Stimulated activated CD8-positive, alpha-beta memory T cell treated with anti-CD3 and anti-CD28 coated beads, Interleukin-12 subunit alpha, Interleukin-12 subunit beta, amount 100 ng/mL, for 24 hours (primary cell): Measurements from ENCODE around the gene RAB11A.

Experiments used
- DNase-seq: peaks from one replicate; pipeline ENCODE4 v3.0.0-alpha.2; 2020; ENCODE audit errors: extremely low read depth

Gene RAB11A

DNA sequence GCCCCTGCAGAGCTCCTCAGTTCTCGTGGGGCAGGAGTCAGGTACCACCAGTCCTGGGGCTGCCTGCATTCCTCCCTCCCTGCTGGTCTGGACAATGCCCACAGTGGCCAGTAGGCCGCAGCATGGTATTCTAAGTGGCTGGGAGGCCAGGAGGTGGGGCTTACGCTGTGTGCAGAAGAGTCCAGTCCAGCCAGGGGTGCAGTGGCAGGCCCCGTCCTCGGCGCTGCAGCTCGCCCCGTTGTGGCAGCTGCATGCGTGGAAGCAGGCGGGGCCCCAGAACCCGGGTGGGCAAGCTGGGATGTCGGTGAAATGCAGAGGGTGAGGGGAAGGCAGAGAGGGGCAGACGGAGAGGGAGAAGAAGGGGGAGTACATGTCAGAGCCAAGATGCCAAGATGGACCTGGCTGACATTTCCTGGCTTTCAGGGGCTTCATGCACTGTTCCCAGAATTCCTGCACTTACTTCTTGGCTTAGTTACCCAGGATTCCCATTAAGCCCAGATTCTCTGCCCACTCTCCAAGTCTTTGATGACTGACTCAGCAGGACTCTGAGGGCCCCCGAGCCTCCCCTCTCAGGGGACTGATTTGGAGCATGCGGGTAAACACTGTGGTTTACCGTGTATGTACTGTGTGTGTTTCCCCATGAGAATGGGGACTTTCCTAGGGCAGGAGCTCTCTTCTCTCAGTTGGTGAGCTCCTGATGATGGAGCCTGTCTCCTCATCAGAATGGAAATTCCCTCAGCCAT, 47.5 kb downstream of the RAB11A start:
- peak; percentile 8 for DNase-seq

DNA sequence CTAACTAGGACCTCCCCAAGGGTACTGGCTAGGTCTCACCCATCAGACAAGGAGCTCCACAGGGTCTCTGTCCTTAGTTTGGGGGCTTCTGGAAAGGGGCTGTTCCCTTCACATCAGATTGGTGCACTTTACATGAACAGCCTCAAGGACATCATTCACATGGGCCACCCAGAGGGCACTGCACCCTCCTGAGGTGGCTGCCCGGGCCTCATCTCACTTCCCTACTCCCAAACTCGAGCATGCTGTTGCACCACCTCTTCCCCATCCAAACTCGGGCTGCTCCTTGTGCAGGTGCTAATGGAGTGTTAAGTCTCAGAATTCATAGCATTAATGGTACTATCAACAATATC, 48.1 kb downstream of the RAB11A start:
- DNase-seq = no peak

DNA sequence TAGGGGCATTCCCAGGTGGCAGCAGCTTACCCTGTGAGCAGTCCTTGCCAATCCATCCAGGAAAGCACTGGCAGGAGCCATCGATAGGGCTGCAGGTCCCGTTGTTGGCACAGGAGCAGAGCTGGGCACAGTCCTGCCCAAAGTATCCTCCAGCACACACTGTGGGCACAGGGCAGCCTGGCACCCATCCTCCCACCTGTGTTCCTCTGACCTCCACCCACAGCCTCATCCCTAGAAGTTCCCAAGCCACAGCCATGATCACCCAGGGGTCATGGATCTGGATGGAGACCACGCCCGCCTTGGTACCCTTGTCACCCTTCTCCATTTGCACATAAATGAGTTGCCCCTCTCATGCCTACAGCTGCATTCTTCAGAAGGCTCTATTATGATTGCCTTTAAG, 48.6 kb downstream of the RAB11A start:
- DNase-seq = no peak

DNA sequence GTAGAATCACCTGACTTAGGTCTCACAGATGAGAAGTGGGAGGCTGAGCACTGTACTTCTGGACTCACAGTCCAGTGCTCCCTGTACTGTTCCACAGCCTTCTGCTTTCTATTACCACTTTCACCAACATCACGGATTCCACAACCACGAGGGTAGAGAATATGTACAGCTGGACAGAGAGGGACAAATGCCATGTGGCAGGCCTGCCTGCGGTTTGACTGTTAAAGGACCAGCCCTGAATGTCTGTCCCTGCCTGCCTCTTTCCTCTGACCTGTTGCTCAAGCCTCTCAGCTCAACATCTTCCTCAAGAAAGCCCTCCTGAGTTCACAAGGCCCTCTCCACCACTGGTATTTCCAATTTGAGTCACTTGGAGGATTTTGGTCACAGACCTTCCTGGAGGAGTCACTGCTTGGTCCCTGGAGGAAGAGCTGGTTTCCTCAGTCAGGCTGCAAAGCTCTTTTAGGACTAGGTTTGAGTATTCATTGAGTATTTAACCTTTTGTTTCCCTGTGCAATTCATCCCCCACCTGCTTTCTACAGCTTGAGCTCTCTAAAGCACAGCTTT, 49.1 kb downstream of the RAB11A start:
- no peak for DNase-seq

DNA sequence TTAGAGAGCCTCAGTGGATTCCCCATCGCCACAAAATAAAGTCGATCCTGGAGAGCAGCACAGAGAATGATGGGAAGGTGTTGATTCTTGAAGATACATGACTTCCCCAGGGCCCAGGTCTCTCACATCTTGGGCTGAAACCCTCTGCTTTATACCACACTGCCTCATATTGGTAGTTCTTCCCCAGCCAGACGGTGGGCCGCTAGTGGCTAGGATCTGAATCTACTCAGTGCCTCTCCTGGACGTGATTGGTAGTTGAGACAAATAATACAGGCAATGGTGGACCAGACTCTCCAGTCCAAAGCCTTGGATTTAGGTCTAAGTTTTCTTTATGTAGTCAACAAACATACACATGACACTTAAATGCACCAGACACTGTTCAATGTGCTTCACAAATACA, 49.7 kb downstream of the RAB11A start:
- no peak for DNase-seq

DNA sequence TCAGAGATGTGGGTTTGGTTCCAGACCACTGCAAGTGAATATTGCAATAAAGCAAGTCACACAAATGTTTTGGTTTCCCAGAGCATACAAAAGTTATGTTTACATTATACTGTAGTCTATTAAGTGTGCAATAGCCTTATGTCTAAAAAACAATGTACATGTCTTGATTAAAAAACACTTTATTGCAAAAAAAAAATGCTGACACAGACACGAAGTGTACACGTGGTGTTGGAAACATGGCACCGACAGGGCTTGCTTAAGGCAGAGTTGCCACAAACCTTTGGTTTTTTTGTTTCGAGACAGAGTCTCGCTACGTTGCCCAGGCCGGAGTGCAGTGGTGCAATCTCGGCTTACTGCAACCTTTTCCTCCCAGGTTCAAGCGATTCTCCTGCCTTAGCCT, 50.1 kb downstream of the RAB11A start:
- DNase-seq = no peak

DNA sequence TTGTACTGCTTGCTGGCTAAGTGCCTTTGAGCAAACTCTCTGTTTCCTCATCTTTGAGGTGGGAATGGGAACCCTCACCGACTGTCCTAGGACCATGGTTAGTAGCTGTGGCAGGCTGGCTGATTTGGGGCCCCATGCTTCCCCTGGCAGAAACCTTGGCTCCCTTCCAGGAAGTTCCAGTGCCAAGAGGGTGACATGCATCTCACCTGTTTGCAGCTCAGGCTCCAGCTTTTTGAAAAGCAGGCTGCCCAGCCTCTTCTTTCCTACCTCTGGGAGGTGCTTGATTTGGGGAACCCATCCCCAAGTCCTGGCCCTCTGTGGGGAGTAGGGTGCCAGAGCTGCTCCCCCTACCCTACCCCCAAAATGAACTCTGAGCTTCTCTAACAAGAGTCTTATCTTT, 50.8 kb downstream of the RAB11A start:
- DNase-seq = no peak

DNA sequence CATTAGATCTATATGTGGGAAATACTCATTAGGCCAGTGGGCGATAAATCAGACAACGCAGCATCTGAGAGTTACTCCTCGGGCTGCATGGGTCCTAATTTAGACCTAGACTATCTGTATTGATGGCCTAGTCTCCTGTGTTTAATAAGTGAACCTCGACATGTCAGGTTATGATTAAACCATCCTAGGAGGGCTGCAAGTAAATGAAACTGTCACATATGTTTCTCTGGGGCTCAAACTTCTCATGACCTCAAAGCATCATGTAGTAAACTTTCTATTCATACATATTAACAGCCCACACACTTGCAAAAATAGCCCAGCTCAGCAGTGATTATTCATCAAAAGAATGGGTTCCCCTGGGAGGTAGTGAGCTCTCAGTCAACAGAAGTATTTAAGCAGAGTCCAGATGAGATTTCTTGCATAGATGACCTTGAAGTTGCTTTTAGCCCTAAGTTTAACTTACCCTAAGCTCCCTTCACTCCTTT, 51.6 kb downstream of the RAB11A start:
- no peak for DNase-seq

DNA sequence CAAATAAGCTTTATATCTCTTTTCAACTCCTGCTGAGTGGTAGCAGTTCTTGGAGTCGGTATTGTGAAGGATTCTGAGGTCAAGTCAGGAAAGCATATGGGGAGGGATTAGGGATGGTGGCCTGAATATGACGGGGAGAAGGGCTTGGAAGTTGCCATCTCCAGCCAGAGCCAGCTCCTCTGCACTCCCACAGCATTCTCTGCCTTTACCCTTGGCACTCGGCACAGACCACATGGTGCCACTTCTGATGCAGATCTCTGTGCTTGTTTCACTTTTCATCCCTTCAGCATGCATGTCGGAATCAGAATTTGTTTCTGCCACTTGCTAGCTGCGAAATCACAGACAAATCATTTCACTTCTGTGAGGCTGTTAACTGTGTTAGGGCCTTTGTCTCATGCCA, 52.5 kb downstream of the RAB11A start:
- no peak for DNase-seq

DNA sequence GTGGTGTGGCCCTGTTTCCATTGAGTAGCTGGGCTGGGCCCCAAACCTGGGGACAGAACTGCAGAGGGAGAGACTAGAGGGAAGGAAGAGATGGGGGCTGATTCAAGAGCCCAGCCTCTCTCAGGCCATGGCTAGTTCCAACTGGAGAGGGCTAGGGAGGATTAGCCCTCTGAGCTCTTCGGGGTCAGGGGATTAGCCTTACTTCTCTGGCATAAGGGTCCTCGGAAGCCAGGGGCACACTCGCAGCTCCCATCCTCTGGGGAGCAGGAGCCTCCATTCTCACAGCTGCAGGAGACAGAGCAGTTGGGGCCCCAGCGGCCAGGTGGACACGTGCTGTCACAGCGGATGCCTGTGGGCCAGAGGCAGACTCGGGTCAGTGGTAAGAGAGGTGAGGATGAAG, 53.3 kb downstream of the RAB11A start:
- DNase-seq = no peak

DNA sequence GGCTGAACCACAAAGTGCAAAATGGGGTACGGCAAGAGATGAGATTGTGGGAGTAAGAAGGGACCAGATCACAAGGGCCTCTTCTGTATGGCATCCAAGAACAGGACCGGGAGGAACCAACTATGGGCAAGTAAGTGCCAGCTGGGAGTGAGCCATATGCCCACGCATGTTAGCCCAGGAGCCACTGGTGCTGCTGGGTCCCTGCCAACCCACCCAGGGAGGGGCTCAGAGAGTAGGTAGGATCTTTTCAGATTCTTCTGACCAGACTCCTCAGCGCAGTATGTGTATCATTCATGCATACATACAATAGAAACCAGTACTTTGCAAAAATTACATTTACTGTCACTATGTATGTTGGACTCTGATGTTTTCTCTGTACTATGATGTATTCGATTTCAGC, 54.0 kb downstream of the RAB11A start:
- no peak for DNase-seq

DNA sequence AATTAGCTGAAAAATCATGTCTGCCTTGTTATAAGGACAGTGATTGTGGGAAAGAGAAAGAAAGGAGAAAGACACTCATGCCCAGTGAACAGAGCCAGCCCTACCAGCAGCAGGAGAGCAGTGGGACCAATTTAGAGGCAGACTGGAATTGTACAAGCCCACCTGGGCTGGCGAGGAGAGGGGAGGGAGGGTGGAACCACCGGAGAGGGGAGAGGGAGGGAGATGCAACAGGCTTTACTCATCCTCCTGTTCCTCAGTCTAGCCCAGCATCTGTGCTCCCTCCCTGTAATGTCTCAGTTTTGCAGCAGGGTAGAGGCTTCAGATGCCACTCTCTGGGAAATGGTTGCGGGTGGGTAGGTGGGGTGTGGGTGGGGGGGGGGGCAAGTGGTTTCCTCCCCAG, 54.7 kb downstream of the RAB11A start:
- no peak for DNase-seq

DNA sequence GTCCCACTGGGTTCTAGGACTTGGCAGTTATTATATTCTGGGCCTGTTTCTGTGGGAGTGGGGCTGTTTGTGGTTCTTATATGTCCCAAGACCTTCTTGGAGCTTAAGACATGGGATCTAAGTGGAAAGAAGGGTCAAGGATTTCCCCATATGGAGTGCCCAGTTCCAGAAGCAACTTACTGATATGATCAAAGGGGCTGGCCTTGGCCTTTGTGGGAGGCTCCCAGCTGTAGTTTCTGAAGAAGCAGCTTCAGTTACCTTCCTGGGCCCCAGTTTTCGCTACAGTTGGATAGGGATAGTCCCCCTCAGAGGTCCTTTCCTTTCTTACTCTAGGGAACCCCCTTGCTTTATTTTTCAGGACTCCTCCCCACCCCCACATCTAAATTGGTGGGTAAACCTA, 56.0 kb downstream of the RAB11A start:
- DNase-seq = no peak

DNA sequence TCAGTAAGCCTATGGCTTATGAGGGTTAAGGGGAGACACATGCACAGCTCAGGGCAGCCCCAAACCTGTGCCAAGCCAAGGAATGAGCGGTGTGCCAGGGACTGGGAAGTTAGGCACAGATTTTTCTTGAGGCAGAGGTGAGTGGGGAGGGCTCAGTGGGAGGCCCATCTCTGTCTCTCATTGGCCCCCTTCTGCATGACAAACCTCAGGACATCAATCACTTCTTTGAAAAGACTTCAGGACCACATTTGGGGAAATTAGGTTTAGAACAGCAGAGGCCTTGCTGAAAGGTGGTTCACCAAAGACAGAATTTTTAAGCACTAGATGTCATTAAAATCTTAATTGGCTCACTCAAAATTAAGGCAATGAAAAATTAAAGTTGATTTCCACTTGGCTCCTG, 57.2 kb downstream of the RAB11A start:
- no peak for DNase-seq

DNA sequence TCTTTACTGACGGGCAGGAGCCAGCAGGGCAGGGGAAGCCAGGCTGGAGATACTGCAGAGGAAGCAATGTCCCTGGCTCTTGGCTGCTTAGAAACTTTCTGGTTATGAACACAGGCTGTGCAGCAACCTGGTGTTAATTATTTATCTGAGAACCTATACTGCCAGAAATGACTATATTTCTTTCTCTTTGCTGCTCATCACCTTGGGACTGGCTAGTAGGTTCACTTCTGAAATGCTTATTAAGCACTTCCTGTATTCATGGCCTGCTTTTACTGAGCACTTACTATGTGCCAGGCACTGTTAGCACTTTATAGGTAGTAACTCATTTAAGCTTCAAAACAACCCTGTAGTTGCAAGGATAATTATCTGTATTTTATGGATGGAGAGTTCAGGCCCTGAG, 57.6 kb downstream of the RAB11A start:
- no peak for DNase-seq

DNA sequence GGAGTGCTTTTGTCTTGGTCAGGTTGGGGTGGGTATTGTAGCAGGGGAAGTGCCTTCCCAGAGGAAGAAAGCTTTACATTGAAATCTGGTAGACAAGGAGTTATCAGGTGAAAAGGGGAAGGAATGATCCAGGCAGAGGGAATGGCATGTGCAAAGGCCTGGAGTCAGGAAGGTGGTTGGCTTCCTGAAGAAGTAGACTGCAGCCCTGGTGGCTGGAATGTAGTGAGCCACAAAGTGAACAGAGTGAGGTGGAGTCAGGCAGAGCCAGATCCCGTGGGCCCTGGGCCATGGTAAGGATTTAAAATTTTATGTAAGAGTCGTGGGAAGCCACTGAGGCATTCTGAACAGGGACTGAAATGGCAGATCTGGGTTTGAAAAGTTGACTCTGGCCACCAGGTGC, 58.3 kb downstream of the RAB11A start:
- no peak for DNase-seq

DNA sequence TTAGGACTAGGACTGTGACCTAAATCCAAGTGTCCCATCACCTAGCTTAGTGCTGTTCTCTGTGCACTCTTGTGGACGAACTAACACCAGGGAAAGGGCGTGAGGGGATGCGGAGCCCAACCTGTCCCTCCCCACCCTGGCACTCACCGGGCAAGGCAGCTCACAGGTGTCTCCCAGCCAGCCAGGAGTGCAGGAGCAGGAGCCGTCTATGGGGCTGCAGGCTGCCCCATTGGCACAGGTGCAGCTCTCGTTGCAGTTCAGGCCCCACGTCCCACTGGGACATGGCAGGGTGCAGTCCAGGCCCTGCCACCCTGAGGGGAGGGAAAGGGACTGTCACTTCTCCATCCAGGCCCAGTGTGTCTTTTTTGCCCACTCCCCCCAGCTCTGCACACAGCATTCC, 60.3 kb downstream of the RAB11A start:
- no peak for DNase-seq

DNA sequence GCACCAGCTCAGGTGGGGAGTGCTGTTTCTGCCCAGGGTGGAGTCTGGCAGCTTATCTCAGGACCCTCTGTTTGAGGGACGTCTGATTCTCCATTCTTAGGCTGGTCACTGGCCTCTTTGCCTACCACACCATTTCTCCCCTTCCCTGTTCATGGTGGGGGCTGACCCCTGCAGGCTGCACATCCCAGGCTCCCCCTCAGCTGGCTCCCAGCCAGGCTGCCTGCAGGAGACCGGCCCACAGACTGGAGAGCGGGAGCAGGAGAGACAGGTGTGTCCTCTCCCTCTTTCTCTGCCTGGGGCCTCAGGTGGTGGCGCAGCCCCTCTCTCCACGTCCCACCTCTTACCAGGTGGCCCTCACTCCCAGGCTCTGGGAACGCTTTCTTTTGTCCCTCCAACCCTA, 60.8 kb downstream of the RAB11A start:
- no peak for DNase-seq

DNA sequence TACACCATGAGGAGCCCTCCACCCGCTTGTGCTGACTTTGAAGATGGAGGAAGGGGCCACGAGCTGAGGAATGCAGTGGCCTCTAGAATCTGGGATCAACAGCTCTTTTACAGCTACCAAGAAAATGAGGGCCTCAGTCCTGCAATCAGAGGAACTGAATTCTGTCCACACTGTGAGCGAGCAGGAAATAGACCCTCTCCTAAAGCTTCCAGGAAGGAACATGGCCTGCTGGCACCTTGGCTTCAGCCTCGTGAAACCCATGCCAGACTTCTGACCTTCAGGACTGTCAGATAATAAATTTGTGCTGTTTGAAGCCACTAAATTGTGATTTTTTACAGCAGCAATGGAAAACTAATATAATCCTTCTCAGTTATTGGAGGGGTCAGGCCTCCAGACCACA, 61.9 kb downstream of the RAB11A start:
- no peak for DNase-seq

DNA sequence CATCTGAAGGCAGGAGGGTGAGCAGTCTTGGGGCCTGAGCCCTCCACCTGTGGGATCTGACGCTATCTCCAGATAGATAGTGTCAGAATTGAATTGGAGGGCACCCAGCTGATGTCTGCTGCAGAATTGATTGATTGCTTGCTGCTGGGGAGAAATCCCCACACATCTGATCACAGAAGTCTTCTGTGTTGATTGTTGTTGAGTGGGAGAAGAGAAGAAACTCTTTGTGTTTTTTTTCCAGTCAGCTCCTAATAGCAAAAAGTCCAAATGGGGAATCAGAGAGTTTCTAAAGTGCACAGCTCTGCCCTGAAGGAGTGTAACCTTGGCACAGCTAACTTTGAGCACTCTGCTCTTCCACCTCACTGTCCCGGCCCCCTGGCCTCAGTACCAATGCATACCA, 66.1 kb downstream of the RAB11A start:
- no peak for DNase-seq

DNA sequence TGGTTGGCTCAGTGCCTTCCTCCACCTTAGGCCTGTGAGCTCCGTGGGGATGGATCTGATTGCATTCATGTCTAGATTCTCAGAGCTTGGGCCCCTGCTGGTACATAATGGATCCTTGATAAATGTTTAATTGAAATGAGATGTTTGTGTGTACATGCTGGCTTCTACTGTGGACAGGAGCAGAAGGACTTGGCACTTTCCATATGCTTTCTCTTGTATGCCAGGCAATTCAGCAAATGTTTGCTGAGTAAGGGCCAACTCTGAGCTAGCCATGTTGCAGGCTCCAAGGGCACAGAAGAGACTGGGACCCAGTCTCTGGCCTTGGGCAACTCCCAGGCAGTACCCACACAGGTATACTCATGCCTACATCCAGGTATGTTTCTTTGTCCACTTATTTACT, 67.0 kb downstream of the RAB11A start:
- DNase-seq = no peak

DNA sequence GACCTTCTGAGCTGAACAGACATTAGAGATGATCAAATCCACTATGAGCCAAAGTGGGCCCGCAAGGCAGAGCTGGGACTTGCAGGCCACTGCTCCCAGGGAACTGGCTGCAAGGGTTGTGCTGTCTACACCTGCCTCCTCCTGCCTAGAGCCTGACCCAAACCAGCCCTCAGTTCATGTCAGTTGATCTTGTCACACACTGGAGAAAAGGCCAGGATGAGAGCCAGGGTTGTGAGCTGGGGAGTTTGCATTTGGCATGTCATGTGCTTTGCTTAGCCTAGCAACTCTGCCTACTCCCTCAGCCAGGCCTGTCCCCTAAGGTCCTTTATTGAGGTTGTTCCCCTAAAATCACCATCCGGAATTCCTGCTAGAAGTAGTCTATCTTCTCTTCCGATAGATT, 67.8 kb downstream of the RAB11A start:
- DNase-seq = no peak

DNA sequence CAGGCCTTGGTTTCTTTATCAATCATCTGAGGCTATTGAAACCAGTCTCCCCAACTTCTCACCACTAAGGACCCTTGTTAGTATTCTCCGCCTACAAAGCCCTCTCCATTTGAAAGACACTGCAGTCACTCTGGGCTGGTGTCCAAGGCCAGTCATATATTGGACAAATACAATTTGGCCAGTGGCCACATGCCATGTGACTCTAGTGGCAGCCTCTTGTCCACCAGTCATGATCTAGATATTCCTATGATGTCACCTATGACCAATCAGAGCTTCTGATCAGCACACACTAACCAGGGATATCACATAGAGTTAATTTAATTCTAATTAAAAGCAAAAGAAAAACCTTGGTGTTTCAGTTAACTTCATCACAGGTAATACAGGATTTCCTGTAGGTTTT, 68.2 kb downstream of the RAB11A start:
- DNase-seq = no peak

DNA sequence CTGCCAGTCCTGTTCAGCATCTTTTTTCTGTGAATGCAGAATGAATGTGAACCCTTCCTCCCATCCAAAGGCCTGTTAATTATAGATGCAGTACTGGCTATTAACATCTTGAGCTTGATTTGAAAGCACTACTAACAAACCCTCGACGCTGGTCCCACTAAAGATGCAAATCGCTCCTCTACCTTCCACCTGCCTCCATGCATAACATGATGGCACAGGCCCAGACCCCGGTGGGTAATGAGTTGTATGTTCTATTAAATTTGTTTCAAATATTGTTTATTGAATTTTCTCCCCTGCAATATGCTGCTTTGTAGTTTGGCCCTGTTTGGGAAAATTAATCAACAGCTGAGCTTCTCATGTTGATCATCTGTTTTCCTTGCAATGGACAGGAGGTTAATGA, 69.3 kb downstream of the RAB11A start:
- no peak for DNase-seq
